Activated T-cell treated with anti-CD3 and anti-CD28 coated beads for 1 hour (primary cell): Measurements from ENCODE around the gene PLPP1.

Source experiments
- DNase-seq: peaks from one replicate; pipeline ENCODE4 v3.0.0-alpha.2; 2020; ENCODE audit warnings: low read depth

Gene PLPP1

DNA sequence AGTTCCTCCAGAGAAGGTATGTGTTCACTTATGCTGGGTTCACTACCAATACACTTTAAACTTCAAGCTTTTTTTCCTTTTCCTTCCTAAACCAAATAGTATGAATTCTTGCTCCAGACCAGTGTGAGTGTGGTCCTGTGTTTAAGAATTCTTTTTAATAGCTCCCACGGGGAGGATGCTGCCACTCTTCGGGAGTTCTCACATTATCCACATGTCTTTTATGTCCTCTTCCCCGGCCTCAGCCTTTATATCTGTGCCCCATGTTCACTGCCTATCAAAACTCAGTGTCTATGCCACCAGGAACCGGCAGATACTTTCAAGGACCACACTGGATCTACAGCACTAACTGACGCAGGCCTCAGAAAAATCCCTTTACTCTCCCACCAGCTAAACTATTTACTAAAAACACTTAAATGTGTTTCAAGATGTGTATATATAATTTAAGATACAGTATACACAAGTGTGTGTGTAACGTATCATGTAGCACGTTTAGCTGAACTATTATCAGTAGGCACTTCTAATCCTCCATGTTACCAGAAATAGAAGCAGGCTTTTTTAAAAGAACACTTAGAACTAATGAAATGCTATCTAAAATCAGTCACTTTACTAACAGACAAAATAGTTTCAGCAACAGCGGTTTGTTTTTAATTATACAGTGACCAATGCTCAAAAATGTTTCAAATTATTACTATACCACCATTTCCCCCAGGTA is 88.0 kb downstream of the PLPP1 start:
- no peak for DNase-seq

GRCh38 chr5:55445791-55446190 is 89.0 kb downstream of the PLPP1 start:
- DNase-seq = no peak

DNA sequence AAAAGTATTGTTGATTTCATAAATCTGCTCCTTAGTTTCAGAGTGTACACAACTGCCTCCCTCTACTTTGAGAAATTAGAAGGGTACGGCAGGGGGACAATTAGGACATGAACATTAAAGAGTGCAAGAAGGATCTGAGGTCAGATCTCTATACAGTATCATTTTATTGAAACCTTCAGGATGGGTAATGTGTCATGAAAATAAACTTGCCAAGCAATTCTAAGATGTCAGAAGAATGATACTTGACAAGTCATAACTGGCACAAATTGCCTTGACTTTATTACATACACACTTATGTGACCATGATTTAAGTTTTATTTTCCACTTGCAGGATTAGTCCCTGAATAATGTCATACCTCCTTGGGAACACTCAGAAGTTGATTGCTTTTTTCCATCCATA is 92.8 kb downstream of the PLPP1 start:
- no peak for DNase-seq

DNA sequence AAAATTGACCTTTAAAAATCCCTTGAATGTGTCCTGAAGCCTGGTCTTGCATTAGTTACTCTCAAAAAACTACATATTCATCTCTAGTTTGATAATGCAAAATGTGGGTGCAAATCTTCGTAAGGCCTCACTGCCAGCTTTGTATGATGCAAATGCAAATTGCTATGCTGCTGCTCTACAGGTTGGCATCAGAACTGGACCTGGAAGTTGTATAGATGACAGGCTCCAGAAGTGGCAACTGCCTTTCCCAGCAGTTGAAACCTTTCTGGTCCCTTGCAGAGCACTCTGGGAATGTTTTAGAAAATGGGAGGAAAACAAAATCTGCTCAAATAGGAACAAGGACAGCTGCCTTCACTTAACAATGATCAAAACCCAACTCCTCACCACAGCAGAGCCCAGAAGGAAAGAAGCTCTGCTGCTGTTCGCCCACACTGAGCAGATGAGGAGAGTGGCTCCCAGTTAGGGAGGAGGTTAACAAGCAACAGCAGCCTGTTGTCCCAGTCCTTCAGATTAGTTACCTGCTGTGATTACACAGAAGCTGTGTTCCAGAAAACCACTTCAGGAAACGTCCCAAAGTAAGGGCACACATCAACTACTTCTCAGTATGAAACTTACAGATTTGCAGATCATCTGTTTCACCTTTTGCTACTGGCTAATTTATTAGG is 93.5 kb downstream of the PLPP1 start:
- no peak for DNase-seq

DNA sequence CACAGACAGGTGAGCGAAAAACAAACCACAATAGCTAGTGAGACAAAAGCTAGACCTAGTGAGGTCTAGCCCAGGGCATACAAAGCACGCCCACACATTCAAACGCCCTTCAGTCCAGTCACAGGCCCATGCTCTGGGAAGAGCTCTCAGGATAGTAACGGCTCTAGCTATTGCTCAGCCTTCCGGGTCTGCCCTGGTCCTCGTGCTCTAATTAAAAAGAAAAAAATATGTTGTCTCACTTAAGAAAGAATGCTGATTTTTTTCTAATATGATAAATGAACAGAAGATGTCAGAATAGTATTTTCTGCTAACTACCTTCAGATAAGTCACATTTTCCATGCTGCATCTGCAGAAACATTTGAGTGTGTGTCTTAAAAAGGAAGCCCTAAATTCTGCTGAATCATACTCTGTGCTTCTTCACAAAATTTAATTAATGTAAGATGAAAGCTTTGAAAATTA is 94.5 kb downstream of the PLPP1 start:
- no peak for DNase-seq

DNA sequence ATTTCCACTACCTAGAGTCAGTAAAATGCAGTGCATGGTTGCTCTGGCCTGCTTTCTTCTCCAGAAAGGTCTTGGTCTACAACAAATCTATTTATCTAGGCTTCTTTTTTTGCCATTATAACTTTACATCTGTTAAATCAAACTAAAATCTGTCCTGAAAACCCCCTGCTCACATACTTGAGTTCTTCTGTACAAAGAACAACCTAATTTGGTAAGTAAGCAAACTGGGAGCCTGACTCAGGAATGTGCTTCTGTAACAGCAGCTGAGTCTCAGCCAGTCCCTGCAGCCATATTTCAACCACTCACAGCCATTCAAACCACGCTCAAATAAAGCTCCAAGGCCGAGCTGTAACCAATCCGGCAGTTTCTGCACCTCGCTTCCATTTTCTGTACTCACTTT is 95.8 kb downstream of the PLPP1 start:
- no peak for DNase-seq

- no peak for DNase-seq
Measured at GRCh38 chr5:55437859-55438206, 96.9 kb downstream of the PLPP1 start.

- no peak for DNase-seq
Measured at GRCh38 chr5:55437452-55437851, 97.3 kb downstream of the PLPP1 start.

DNA sequence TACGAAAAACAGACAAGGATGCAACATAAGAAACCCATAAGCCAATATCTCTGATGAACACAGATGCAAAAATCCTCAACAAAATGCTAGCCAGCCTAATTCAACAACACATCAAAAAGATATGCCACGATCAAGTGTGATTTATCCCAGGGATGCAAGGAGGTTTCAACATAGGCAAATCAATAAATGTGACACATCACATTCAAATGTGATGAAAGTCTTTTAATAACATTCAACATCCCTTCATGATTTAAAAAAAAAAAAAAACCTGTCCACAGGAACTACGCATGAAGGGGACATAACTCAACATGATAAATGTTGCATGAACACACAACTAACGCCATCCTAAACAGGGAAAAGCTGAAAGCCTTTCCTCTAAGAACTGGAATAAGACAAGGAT is 102.2 kb downstream of the PLPP1 start:
- no peak for DNase-seq

- no peak for DNase-seq
Measured at GRCh38 chr5:55429613-55430253, 105.0 kb downstream of the PLPP1 start.

DNA sequence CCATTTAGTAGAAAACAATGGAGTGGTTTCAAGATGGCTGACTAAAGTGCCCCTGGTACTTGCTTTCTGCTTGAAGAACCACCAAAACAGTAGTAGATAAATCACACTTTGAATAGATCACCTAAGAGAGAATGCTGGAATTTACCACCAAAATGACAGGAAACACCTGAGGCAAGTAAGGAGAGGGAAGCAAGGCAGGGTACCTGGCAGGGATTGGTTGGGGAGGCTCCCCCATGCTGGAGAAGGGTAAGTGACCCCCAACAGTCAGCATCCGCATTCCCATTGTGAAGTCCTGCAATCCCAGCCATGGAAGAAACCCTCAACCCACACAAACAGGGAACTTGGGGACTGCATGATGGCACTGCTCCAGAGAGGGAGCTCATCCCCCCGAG is 105.5 kb downstream of the PLPP1 start:
- DNase-seq = no peak

GRCh38 chr5:55427157-55427556 is 107.6 kb downstream of the PLPP1 start:
- no peak for DNase-seq

GRCh38 chr5:55426455-55426854 is 108.3 kb downstream of the PLPP1 start:
- DNase-seq = no peak

GRCh38 chr5:55421074-55421529 is 113.7 kb downstream of the PLPP1 start:
- no peak for DNase-seq

- no peak for DNase-seq
Measured at GRCh38 chr5:55418994-55419968, 115.5 kb downstream of the PLPP1 start.

DNA sequence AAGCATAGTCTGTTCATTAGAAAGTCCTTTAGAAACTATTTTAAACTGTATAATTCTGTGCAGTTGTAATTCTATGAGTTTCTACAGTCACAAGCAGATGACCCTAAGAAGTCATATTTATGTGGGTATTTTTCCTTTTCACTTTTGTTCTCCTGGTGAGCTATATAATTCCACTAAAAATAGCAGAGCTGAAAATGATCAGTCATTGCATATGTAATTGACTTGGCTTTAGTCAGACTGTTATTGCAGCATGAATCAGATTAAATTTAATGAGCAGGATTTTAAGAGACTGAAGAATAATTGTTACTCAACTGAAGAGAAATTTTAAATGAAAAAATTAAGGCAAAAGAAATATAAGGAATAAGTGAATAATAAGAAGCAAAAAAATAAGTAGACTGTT is 118.5 kb downstream of the PLPP1 start:
- DNase-seq = no peak

GRCh38 chr5:55415071-55415470 is 119.7 kb downstream of the PLPP1 start:
- DNase-seq = no peak

DNA sequence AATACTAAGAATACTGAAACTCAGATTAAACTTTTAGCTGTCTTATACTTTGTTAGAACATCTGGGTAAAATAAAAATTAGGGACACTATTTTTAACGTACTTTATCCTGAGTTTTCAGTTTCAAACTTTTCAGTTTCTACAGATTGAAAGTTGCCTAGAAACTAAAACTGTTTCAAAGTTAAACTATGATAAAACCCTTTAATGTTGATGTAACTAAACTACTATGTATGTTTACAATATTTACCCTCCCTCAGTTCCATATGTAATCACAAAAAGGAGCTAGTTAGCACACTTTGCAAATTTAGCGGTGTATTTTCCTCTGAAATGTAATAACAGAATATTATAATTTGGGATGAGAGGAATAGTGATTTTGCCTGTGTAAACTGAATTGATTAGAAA is 121.1 kb downstream of the PLPP1 start:
- DNase-seq = no peak

GRCh38 chr5:55411876-55412275 is 122.9 kb downstream of the PLPP1 start:
- no peak for DNase-seq

DNA sequence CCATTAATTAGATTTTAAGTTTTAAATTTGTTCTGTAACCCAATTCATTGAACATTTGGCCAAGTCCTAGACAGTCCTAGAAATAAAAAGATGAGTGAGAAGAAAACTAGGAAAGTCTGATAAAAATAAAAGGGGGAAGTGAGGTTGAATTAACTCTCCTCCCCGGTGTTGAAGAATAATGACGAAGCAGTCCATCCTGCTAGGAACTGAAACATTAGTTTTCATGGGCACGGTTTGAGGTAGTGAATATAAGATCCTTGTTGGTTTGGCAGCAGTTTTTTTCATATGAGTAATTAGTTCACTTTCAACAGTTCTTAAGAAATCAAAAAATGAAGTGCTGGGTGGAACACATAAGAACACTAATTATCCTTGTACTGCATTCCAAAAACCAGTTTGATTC is 123.9 kb downstream of the PLPP1 start:
- no peak for DNase-seq

- no peak for DNase-seq
Measured at GRCh38 chr5:55409775-55410174, 125.0 kb downstream of the PLPP1 start.

DNA sequence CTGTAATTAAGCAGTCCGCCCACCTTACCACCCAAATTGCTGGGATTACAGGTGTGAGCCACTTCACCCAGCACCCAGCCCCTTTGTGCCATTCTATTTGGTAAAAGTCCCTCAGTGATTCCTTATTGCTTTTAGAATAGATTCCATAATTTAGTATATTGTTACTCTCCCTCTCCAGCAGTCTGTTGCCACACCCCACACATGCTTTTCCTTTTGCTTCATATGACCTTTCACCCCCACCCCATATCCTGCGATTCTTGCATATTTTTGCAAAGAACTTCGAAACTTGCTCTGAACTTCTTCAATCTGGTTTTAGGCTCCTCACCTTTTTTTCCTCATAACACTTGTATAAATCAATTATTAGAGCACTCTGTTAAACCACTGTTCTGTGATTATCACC is 126.8 kb downstream of the PLPP1 start:
- DNase-seq = no peak
